B cell (primary cell): Measurements from ENCODE around the gene PAPSS1. TPM values are rescaled to one million over a fixed set of nuclear protein-coding genes. Genes with fewer than 3 reads are reported as not detected.

ENCODE experiments used
- ATAC-seq: fragments of 200-7000 bp; cut with Tn5 transposase; one replicate; pipeline ENCODE4 v1.10.0; 2021; ENCODE audit warnings: low read depth, mild to moderate bottlenecking, moderate number of reproducible peaks, moderate library complexity
- CTCF ChIA-PET: fragments of 350-600 bp; sonication (Branson Sonifier 250); formaldehyde crosslinking; loops from one replicate; lab custom pipeline; 2021; ENCODE audit warnings: antibody characterized with exemption, inconsistent platforms; lab: Charles Lee
- POLR2A ChIA-PET: fragments of 350-600 bp; sonication (Branson Sonifier 250); formaldehyde crosslinking; loops from one replicate; lab custom pipeline; 2021; ENCODE audit warnings: antibody characterized with exemption; lab: Charles Lee
- DNase-seq: peaks from one replicate; pipeline ENCODE4 v3.0.0; 2013
- H2AFZ ChIP-seq: 2 replicates; pipeline ENCODE4 v1.6.1; 2012; ENCODE audit warnings: mild to moderate bottlenecking, low read depth, low read length; ENCODE audit not compliant: insufficient read depth, poor library complexity, severe bottlenecking
- H3K27ac ChIP-seq, 2 donors: 1 replicate in 1 of 2; 2 replicates in 1 of 2; pipeline ENCODE4 v1.5.1; 2012 to 2013; ENCODE audit warnings: low read length in 2 of 2, mild to moderate bottlenecking in 2 of 2, moderate library complexity in 1 of 2
- H3K27me3 ChIP-seq, 4 experiments: fragments of 200-600 bp in 1 of 4; sonication (generic) in 1 of 4; replicated peaks in 1 of 4; 1 replicate in 2 of 4; 2 replicates in 2 of 4; pipeline versions ENCODE4 v1.6.1 to v1.7.0; 2013 to 2016; ENCODE audit warnings: low read length in 3 of 4, mild to moderate bottlenecking in 2 of 4, mixed read lengths in 1 of 4, moderate library complexity in 1 of 4; ENCODE audit not compliant: insufficient read depth in 4 of 4, control insufficient read depth in 3 of 4; ENCODE audit errors: control extremely low read depth in 1 of 4
- H3K36me3 ChIP-seq, 2 experiments: replicated peaks in 1 of 2; 1 replicate in 1 of 2; 2 replicates in 1 of 2; pipeline versions ENCODE4 v1.6.1 to v1.7.1; 2013; ENCODE audit warnings: low read length in 1 of 2; ENCODE audit not compliant: insufficient read depth in 2 of 2, control insufficient read depth in 1 of 2; ENCODE audit errors: control extremely low read depth in 1 of 2, extremely low read depth in 1 of 2
- H3K4me1 ChIP-seq, 2 donors: fragments of 200-600 bp in 1 of 2; sonication (generic) in 1 of 2; 1 replicate in 1 of 2; 2 replicates in 1 of 2; pipeline versions ENCODE4 v1.5.1 to v1.6.1; 2013 to 2017; ENCODE audit warnings: low read length in 2 of 2; ENCODE audit not compliant: control insufficient read depth in 2 of 2, insufficient read depth in 2 of 2
- H3K4me2 ChIP-seq: replicated peaks from 2 replicates; pipeline ENCODE3; 2012; ENCODE audit warnings: mild to moderate bottlenecking, low read depth, low read length; ENCODE audit not compliant: poor library complexity, severe bottlenecking
- H3K4me3 ChIP-seq, 5 experiments: fragments of 200-600 bp in 1 of 5; sonication (generic) in 1 of 5; 1 replicate in 3 of 5; 2 replicates in 2 of 5; pipeline versions ENCODE4 v1.5.1 to v1.7.0; 2011 to 2016; ENCODE audit warnings: low read length in 4 of 5, mild to moderate bottlenecking in 4 of 5, low read depth in 2 of 5, control low read depth in 1 of 5, moderate library complexity in 1 of 5; ENCODE audit not compliant: insufficient read depth in 1 of 5; ENCODE audit errors: control extremely low read depth in 1 of 5, extremely low read depth in 1 of 5
- H3K79me2 ChIP-seq: fragments of 200-600 bp; sonication (generic); one replicate; pipeline ENCODE4 v1.6.0; 2016; ENCODE audit warnings: low read length; ENCODE audit not compliant: control insufficient read depth, insufficient read depth
- H3K9ac ChIP-seq: fragments of 200-600 bp; sonication (generic); 2 replicates; pipeline ENCODE4 v1.6.1; 2017; ENCODE audit warnings: mild to moderate bottlenecking, low read length, moderate library complexity
- H3K9me3 ChIP-seq, 3 donors: one replicate each; pipeline versions ENCODE4 v1.6.1 to v1.7.1; 2013; ENCODE audit warnings: low read length in 2 of 3; ENCODE audit not compliant: control insufficient read depth in 2 of 3, insufficient read depth in 1 of 3; ENCODE audit errors: control extremely low read depth in 1 of 3
- H4K20me1 ChIP-seq: 2 replicates; pipeline ENCODE4 v1.6.0; 2012; ENCODE audit warnings: mild to moderate bottlenecking, low read length; ENCODE audit not compliant: insufficient read depth, control insufficient read depth, poor library complexity, severe bottlenecking
- H3K27ac Mint-ChIP-seq: one replicate; pipeline ENCODE4 v1.8.0; 2021; ENCODE audit warnings: mixed read lengths
- H3K27me3 Mint-ChIP-seq: one replicate; pipeline ENCODE4 v1.8.0; 2021; ENCODE audit warnings: mixed read lengths
- H3K4me1 Mint-ChIP-seq: one replicate; pipeline ENCODE4 v1.8.0; 2021; ENCODE audit warnings: mixed read lengths
- H3K4me3 Mint-ChIP-seq: one replicate; pipeline ENCODE4 v1.8.0; 2021; ENCODE audit warnings: mixed read lengths
- H3K9me3 Mint-ChIP-seq: one replicate; pipeline ENCODE4 v1.8.0; 2022; ENCODE audit warnings: mixed read lengths; ENCODE audit not compliant: insufficient read depth
- CTCF ChIP-seq: fragments of 200-600 bp; IDR thresholded peaks from one replicate; pipeline ENCODE4 v1.8.0; 2022; ENCODE audit warnings: antibody characterized with exemption, mild to moderate bottlenecking
- EZH2 ChIP-seq: IDR thresholded peaks from 2 replicates; pipeline ENCODE4 v1.6.1; 2012; ENCODE audit warnings: borderline replicate concordance, low read depth, mild to moderate bottlenecking, moderate library complexity, low read length; ENCODE audit not compliant: insufficient read depth, poor library complexity, severe bottlenecking
- WGBS: methylation state at CpG from one replicate; pipeline ENCODE4 v1.1.5; 2013; ENCODE audit warnings: missing lambda C conversion rate; ENCODE audit not compliant: insufficient coverage; 5-methylcytosine and 5-hydroxymethylcytosine counted together
- intact Hi-C: fragments of 100-400 bp; cut with micrococcal nuclease; formaldehyde crosslinking; loops from one replicate; pipeline ENCODE4 v1.10.0; 2022
- polyA plus RNA-seq: library from polyadenylated mRNA; depleted of rRNA; stranded (reverse); fragments of >200 nt; gene quantifications from 2 replicates; pipeline ENCODE4 v1.2.3, GENCODE V29; 2012
- total RNA-seq, 2 donors: library from RNA; stranded (reverse); fragments of 120-200 nt in 1 of 2; gene quantifications; 1 replicate in 1 of 2; 2 replicates in 1 of 2; pipeline versions ENCODE4 v1.2.3 to v1.2.4, GENCODE V29; 2013 to 2022

Gene PAPSS1
- total and polyA plus RNA-seq, 2 donors (not counting 1 experiment from before 2014, with no cell fraction given): 21.4 to 33.9 TPM

- ChIA-PET POLR2A (no interaction called here), CTCF (interaction anchor here (1.0 kb wide), 1 partner anchor 24 kb away, joined by 3 read pairs; no protein-coding TSS in a partner anchor)
- Histone ChIP-seq H4K20me1 (no peaks in the 10 kb centered on the region), H3K79me2 (no peaks in the 10 kb centered on the region), H3K36me3 (peaks cover 4 to 13% of the 10 kb centered on the region in 2 experiments), H3K4me3 (no peak overlapping the region), H3K27ac (no peak overlapping the region), H3K9ac (no peak overlapping the region), H3K27me3 (no peaks in the 10 kb centered on the region), H3K4me1 (no peaks in the 10 kb centered on the region), H3K9me3 (peaks cover 0 to 3% (median 1%) of the 10 kb centered on the region in 3 donors), H3K4me2 (no peak overlapping the region), H2AFZ (no peak overlapping the region)
- peaks cover 3% of the 10 kb centered on the region for H3K9me3 Mint-ChIP-seq
- no peak for DNase-seq
- WGBS: 100% methylated on average over 3 of the region's 4 CpGs
- no peak for ATAC-seq
- H3K4me3 Mint-ChIP-seq: no peak overlapping the region
- TF ChIP-seq EZH2: no peak
- TF ChIP-seq CTCF: no peak
- H3K27ac Mint-ChIP-seq: no peak overlapping the region
- no peaks in the 10 kb centered on the region for H3K27me3 Mint-ChIP-seq
- no peaks in the 10 kb centered on the region for H3K4me1 Mint-ChIP-seq
- intact Hi-C loops: no loop called here
Measured at GRCh38 chr4:107691378-107691777, 28.7 kb downstream of the PAPSS1 start.

- H3K27me3 Mint-ChIP-seq: no peaks in the 10 kb centered on the region
- Histone ChIP-seq H3K27me3 (no peaks in the 10 kb centered on the region), H2AFZ (no peak overlapping the region), H3K79me2 (no peaks in the 10 kb centered on the region), H4K20me1 (no peaks in the 10 kb centered on the region), H3K27ac (no peak overlapping the region), H3K9me3 (no peaks in the 10 kb centered on the region), H3K9ac (no peak overlapping the region), H3K4me1 (no peaks in the 10 kb centered on the region), H3K4me2 (no peak overlapping the region), H3K36me3 (peaks cover 4 to 24% of the 10 kb centered on the region in 2 experiments), H3K4me3 (no peak overlapping the region)
- DNase-seq (no peak), ATAC-seq (no peak)
- H3K4me3 Mint-ChIP-seq: no peak overlapping the region
- TF ChIP-seq EZH2: no peak
- TF ChIP-seq CTCF: no peak
- H3K4me1 Mint-ChIP-seq: no peaks in the 10 kb centered on the region
- H3K9me3 Mint-ChIP-seq: no peaks in the 10 kb centered on the region
- POLR2A ChIA-PET: no interaction called here
- H3K27ac Mint-ChIP-seq: no peak overlapping the region
- 95% methylated on average over 1 of the region's 2 CpGs for WGBS
- CTCF ChIA-PET: interaction anchor here (0.6 to 0.8 kb wide), 2 partner anchors 16 to 190 kb away, joined by 3 to 4 read pairs; no protein-coding TSS in a partner anchor
- intact Hi-C loops: no loop called here
Measured at GRCh38 chr4:107689912-107690587, 30.0 kb downstream of the PAPSS1 start.
